ENCODE measurements around the gene BAHCC1. TPM values are rescaled to one million over a fixed set of nuclear protein-coding genes. Genes with fewer than 3 reads are reported as not detected.

Gene BAHCC1
- total and polyA plus RNA-seq, 9 of the 15 experiments (the other 6 are each of a cell fraction or from before 2014, with no cell fraction given), result 0.14 to 26.9 (median 5.0) TPM

GRCh38 chr17:81512562-81513371 lies 117.5 kb downstream of the BAHCC1 start, which contains the start of gene ACTG1 (continued):
- TF ChIP-seq ARID3A (IDR thresholded peaks at IDR 0.05; ENCODE audit: borderline replicate concordance, low read depth, low read length) (no peak), GABPA (tag; conservative IDR thresholded peaks at IDR 0.05; ENCODE audit: low read depth) (peak; percentile 63; the same call in 1 of the 2 replicates), YY1 (IDR thresholded peaks at IDR 0.05; ENCODE audit: borderline replicate concordance in 1 of 3, control insufficient read depth in 1 of 3, extremely low read depth in 1 of 3, insufficient read depth in 3 of 3, insufficient read length in 1 of 3, insufficient replicate concordance in 2 of 3, low read depth in 1 of 3, low read length in 2 of 3) (peak in 1 of 3 experiments; percentile 23), RERE (CRISPR knock-in tag; IDR thresholded peaks at IDR 0.05; ENCODE audit: borderline replicate concordance) (no peak), EHMT2 (IDR thresholded peaks at IDR 0.05) (no peak), MED1 (CRISPR knock-in tag; IDR thresholded peaks at IDR 0.05; ENCODE audit: borderline replicate concordance) (no peak; the same call in 1 of the 2 replicates), TRIM25 (IDR thresholded peaks at IDR 0.05; ENCODE audit: borderline replicate concordance) (no peak), TOE1 (IDR thresholded peaks at IDR 0.05; ENCODE audit: borderline replicate concordance) (no peak), TOE1 (CRISPR knock-in tag; IDR thresholded peaks at IDR 0.05; ENCODE audit: borderline replicate concordance, low read depth) (no peak), CBX1 (IDR thresholded peaks at IDR 0.05; ENCODE audit: low read depth) (peak; percentile 96), MECOM (CRISPR knock-in tag; IDR thresholded peaks at IDR 0.05) (no peak), SIRT6 (IDR thresholded peaks at IDR 0.05; ENCODE audit: low read depth, low read length) (no peak), SREBF1 (IDR thresholded peaks at IDR 0.05; ENCODE audit: borderline replicate concordance, low read depth, low read length) (no peak), MYNN (IDR thresholded peaks at IDR 0.05) (no peak), MYNN (CRISPR knock-in tag; IDR thresholded peaks at IDR 0.05) (no peak), E2F1 (CRISPR knock-in tag; IDR thresholded peaks at IDR 0.05) (peak; percentile 32; the same call in 1 of the 2 replicates)
